Eye (tissue), 1 donor: Measurements from ENCODE around the gene CIZ1.

Experiments used
- DNase-seq: peaks from one replicate; pipeline ENCODE4 v3.0.0-alpha.2; 2015

Gene CIZ1

GRCh38 chr9:128214571-128215490 lies 23.5 kb upstream of the CIZ1 start:
- no peak for DNase-seq

- no peak for DNase-seq
These were observed 22.6 kb upstream of the CIZ1 start for GRCh38 chr9:128213746-128214497.

- DNase-seq: no peak
These were observed 20.6 kb upstream of the CIZ1 start for GRCh38 chr9:128211981-128212281.

- no peak for DNase-seq
These were observed 20.0 kb upstream of the CIZ1 start for GRCh38 chr9:128211186-128211980.

- no peak for DNase-seq
These were observed 17.7 kb upstream of the CIZ1 start for GRCh38 chr9:128208946-128209669.

GRCh38 chr9:128208386-128208785 lies 17.0 kb upstream of the CIZ1 start:
- DNase-seq: no peak

- DNase-seq: no peak
These were observed 15.8 kb upstream of the CIZ1 start for GRCh38 chr9:128206916-128207910.

GRCh38 chr9:128206484-128206883 lies 15.1 kb upstream of the CIZ1 start:
- no peak for DNase-seq

- no peak for DNase-seq
These were observed 14.0 kb upstream of the CIZ1 start for GRCh38 chr9:128205296-128205944.

GRCh38 chr9:128204858-128205257 lies 13.5 kb upstream of the CIZ1 start:
- DNase-seq: no peak

- DNase-seq: peak; percentile 82
These were observed 12.6 kb upstream of the CIZ1 start for GRCh38 chr9:128203707-128204551.

GRCh38 chr9:128203024-128203706 lies 11.8 kb upstream of the CIZ1 start, which contains the start of gene DNM1:
TSS of gene DNM1 (plus strand) at chr9:128203379. CDS start at chr9:128203471, 92 bp downstream.
- DNase-seq: peak; percentile 86

- DNase-seq: no peak
These were observed 11.3 kb upstream of the CIZ1 start for GRCh38 chr9:128202648-128203023.

GRCh38 chr9:128201441-128202369 lies 10.3 kb upstream of the CIZ1 start:
- DNase-seq: no peak

GRCh38 chr9:128193469-128194096 lies 2.2 kb upstream of the CIZ1 start:
- DNase-seq: no peak

GRCh38 chr9:128192601-128193371 lies 1.4 kb upstream of the CIZ1 start:
- peak; percentile 95 for DNase-seq
